Astrocyte of the cerebellum (primary cell): Measurements from ENCODE around the gene HBS1L.

ENCODE experiments used
- DNase-seq: peaks from one replicate; pipeline ENCODE4 v3.0.0-alpha.2; 2011; ENCODE audit warnings: low read depth
- H3K4me3 ChIP-seq: 2 replicates; pipeline ENCODE4 v1.5.1; 2011; ENCODE audit warnings: mild to moderate bottlenecking, low read depth, low read length, moderate library complexity
- in situ Hi-C: cut with HindIII; loops from 2 replicates; pipeline ENCODE4 v1.10.0; 2017; ENCODE audit warnings: low sequenced_read_pairs
- TF ChIP-seq, protein P1 (sequence below): IDR thresholded peaks from 2 replicates; pipeline ENCODE4 v1.5.1; 2012; ENCODE audit warnings: low read length, low read depth, moderate library complexity, mild to moderate bottlenecking; ENCODE audit errors: missing control alignments

Gene HBS1L

DNA sequence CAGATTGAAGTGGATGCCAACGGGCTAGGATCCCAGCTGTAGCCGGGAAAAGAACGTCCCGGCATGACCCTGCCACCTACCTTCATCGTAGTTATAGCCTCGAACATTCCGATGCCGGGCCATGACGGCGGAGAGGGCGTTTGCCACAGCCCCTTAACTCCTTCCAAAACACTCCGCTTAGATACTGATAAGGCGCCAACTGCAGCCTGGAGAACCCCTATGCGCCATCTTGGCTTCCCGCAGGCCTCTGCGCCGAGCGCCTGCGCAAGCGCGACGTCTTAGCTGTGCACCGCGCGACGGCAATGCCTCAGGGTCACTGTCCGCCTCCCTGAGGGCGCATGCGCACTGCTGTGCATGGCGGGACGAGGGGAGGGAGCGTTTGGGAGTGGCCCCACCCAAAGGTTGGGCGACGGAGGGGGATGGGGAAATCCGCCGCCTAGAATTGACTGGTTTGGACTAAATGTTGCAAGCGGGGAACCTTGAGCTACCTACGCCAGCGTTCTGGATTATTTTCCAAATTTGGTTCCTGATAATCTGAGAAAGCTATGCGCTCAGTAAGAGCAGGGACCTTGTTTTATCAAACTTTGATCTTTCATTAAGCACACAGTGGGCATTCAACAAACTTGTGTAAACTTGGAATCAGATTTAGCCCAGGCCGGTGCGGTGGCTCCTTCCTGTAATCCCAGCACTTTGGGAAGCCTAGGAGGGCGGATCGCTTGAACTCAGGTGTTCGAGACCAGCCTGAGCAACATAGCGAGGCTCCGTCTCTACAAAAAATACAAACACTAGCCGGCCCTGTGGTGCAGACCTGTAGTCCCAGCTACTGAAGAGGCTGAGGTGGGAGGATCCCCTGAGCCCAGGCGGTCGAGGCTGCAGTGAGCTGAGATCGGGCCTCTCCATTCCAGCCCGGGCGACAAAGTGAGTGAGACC is at the start of gene HBS1L:
Gene HBS1L, minus strand, starts transcription at position 254 of the 930 bp plus-strand sequence. Its CDS starts 131 bp downstream, at position 123.
- H3K4me3 ChIP-seq: peak within 1 kb of the TSS; percentile 79
- in situ Hi-C loops: no loop called here
- peak; percentile 93 for DNase-seq
- TF ChIP-seq, protein P1, sequence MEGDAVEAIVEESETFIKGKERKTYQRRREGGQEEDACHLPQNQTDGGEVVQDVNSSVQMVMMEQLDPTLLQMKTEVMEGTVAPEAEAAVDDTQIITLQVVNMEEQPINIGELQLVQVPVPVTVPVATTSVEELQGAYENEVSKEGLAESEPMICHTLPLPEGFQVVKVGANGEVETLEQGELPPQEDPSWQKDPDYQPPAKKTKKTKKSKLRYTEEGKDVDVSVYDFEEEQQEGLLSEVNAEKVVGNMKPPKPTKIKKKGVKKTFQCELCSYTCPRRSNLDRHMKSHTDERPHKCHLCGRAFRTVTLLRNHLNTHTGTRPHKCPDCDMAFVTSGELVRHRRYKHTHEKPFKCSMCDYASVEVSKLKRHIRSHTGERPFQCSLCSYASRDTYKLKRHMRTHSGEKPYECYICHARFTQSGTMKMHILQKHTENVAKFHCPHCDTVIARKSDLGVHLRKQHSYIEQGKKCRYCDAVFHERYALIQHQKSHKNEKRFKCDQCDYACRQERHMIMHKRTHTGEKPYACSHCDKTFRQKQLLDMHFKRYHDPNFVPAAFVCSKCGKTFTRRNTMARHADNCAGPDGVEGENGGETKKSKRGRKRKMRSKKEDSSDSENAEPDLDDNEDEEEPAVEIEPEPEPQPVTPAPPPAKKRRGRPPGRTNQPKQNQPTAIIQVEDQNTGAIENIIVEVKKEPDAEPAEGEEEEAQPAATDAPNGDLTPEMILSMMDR: no peak

DNA sequence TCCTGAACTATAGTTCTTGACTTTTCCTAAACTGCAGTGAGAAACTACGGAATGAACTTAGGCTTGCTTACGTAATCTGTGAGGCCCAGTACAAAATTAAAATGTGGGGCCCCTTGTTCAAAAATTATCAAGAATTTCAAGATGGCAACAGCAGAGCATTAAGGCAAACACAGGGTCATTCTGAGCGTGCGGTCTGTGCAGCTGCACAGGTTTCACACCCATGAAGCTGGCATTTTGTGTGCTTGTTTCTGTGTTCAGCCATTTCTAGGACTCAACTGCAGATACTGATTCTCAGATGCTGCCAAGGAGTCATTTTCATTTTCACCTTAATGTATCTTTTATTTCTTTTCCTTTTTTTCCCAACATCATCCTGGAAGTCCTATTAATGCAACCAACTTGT is 49.6 kb upstream of the HBS1L start:
- TF ChIP-seq, protein P1: no peak
- DNase-seq: no peak
- no peak overlapping the region for H3K4me3 ChIP-seq
- in situ Hi-C loops: no loop called here

DNA sequence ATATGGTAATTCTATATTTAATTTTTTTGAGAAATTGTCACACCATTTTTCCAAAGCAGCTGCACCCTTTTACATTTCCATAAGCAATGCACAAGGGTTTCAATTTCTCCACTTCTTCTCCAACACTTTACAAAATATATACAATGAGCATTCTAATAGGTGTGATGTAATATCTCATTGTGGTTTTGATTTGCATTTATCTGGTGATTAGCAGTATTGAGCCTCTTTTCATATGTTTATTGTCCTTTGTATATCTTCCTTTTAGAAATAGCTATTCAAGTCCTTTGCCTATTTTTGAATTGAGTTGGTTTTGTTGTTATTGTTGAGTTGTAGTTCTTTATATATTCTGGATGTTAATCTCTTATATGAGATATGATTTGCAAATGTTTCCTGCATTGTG is 47.6 kb upstream of the HBS1L start:
- TF ChIP-seq, protein P1: no peak
- no peak for DNase-seq
- in situ Hi-C loops: no loop called here
- H3K4me3 ChIP-seq: no peak overlapping the region

DNA sequence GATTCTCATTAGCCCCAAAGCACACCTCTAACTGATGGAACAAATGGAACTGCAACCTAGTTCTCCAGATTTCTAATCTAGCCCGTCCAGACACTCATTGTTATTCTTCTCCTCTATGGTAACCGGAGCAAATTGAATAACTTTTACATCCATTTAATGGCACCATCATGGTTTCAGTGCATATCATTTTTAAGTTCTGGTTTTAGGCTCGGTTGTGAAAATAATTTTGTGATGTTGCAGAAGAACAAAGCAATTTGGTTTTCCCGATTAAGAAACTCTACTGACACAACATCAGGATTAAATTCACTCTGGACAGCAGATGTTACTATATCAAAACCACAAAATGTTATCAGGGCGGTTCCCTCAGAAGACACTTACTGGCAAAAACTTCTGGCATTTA is 42.5 kb upstream of the HBS1L start:
- in situ Hi-C loops: no loop called here
- TF ChIP-seq, protein P1: no peak
- DNase-seq: no peak
- no peak overlapping the region for H3K4me3 ChIP-seq

DNA sequence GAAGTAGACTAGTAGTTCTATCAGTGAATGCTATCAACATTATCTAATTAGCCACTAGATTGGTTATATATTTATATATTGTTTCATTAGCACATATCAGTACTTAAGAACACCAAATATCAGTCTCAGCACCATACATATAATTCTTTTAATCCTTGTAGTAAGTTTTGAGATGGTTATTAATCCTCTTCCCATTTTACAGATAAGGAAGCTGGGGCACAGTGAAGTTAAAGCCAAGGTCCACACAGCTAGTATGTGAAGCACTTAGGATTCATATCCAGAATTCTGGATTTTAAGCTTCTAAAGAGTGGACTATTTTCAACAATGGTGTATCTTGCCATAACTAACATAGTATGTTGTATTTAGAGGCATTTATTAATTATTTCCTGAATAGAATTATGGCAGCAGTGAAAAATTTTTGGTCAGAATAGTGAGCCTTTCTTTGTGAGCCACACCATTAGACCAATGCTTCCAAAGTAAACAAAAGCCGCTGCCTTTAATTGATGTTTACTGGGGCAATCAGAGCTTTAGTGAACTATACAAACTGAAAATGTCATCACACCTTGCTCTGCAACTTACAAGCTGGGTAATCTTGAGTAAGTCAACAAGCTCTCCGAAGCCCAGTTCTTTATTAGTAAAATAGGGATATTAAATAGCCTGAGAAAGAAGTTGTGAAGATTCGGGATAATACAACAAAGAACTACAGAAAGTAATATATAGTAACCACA is 41.9 kb upstream of the HBS1L start:
- no peak for DNase-seq
- TF ChIP-seq, protein P1: no peak
- in situ Hi-C loops: no loop called here

DNA sequence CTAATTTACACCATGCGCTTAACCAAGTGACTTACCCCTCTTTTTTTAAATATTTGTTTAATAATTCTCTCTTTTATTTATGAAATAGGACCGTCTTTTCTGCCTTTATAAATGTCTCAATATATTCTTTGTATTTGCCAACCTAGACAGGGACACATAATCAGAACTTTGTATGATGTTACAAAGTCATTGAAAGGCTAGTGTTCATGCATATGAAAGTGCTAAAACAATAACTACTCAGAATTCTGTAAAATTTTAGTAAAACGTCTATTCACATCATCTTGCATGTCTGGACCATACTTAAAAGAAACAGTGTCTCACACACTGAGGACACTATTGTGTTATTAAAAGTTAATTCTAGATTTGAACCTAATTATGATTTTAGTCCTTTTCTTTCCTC is 41.1 kb upstream of the HBS1L start:
- in situ Hi-C loops: no loop called here
- H3K4me3 ChIP-seq: no peak overlapping the region
- TF ChIP-seq, protein P1: no peak
- DNase-seq: no peak

More for the DNA sequence above, 41.9 kb upstream of the HBS1L start:
- H3K4me3 ChIP-seq: no peak overlapping the region
